ENCODE data around the gene GFPT2.

DNA sequence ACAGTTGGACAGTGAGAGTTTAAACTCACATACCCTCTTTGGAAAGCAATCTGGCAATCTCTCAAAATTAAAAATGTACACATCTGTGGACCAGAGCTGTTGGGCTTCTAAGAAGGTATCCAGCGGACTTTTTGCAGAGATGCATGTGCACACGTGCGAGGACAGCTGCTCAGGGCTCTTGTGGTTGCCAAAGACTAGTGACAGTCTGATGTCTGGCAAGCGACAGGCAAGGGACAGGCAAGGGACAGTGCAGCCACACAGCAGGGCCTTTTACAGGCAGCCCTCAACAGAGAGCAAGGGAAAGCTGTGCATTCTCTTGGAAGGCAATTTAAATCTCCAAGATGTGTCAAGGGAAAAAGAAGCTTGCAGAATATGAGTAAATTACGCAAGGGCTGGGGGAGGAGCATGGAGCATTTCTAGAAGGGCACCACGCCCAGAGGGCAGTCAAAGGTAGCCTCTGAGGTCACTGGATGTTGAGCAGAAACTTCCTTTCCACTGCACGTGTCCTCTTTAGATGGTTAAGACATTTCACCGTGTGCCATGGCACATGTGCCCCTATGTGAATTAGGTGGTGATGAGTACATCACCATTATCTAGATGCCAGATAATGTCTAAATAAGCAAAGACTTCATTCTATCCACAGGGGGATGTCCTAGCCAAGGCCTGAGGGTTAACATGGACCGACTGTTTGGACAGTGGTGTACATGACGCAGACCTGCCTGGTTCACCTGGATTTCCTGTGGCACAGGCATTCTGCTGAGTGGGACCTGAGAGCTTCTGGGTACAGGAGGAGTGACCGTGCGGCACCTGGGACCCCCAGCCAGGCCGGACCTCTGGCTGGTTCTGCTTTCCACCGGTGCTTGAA lies 9.1 kb downstream of the GFPT2 start:
- TF ChIP-seq, protein P1, sequence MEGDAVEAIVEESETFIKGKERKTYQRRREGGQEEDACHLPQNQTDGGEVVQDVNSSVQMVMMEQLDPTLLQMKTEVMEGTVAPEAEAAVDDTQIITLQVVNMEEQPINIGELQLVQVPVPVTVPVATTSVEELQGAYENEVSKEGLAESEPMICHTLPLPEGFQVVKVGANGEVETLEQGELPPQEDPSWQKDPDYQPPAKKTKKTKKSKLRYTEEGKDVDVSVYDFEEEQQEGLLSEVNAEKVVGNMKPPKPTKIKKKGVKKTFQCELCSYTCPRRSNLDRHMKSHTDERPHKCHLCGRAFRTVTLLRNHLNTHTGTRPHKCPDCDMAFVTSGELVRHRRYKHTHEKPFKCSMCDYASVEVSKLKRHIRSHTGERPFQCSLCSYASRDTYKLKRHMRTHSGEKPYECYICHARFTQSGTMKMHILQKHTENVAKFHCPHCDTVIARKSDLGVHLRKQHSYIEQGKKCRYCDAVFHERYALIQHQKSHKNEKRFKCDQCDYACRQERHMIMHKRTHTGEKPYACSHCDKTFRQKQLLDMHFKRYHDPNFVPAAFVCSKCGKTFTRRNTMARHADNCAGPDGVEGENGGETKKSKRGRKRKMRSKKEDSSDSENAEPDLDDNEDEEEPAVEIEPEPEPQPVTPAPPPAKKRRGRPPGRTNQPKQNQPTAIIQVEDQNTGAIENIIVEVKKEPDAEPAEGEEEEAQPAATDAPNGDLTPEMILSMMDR (conservative IDR thresholded peaks at IDR 0.05; ENCODE audit: low read depth, low read length), result no peak
- no peak for TF ChIP-seq EZH2 (IDR thresholded peaks at IDR 0.05; ENCODE audit: borderline replicate concordance, low read depth, low read length, poor library complexity, severe bottlenecking)

Data from A673 (cell line).